ENCODE data around the gene NUBP2. TPM values are rescaled to one million over a fixed set of nuclear protein-coding genes. Genes with fewer than 3 reads are reported as not detected.

Gene NUBP2
- total RNA-seq, 1 experiment from 2014 or later: 89.2 TPM

GRCh38 chr16:1808691-1809090 is 25.9 kb downstream of the NUBP2 start (continued):
- no peak for TF ChIP-seq AR (CRISPR knock-in tag; IDR thresholded peaks at IDR 0.05)
- no peak for TF ChIP-seq IRF1 (CRISPR knock-in tag; IDR thresholded peaks at IDR 0.05)

- ATAC-seq (peak; percentile 98), DNase-seq (ENCODE audit: low spot score) (peak; percentile 83)
- ChIA-PET CTCF (interaction anchor here (0.9 kb wide), 1 partner anchor 86 kb away, joined by 3 read pairs; no protein-coding TSS in a partner anchor), POLR2A (no interaction called here)
- H3K4me3 Mint-ChIP-seq: no peak overlapping the region
- TF ChIP-seq MAX (CRISPR knock-in tag; IDR thresholded peaks at IDR 0.05) (peak; percentile 51; the same call in 1 of the 2 replicates), E2F5 (CRISPR knock-in tag; IDR thresholded peaks at IDR 0.05) (no peak), TP53 (CRISPR knock-in tag; IDR thresholded peaks at IDR 0.05) (no peak), SP1 (CRISPR knock-in tag; conservative IDR thresholded peaks at IDR 0.05) (0 out of 2 replicates have a peak, but pooled peaks have one; percentile 41), KAT7 (CRISPR knock-in tag; IDR thresholded peaks at IDR 0.05; ENCODE audit: borderline replicate concordance) (no peak), ATF1 (CRISPR knock-in tag; IDR thresholded peaks at IDR 0.05) (no peak), NR2C2 (CRISPR knock-in tag; IDR thresholded peaks at IDR 0.05) (no peak), ZNF416 (CRISPR knock-in tag; IDR thresholded peaks at IDR 0.05) (no peak), AR (CRISPR knock-in tag; IDR thresholded peaks at IDR 0.05) (no peak), ZNF281 (CRISPR knock-in tag; IDR thresholded peaks at IDR 0.05) (no peak)
- H3K27me3 Mint-ChIP-seq (ENCODE audit: low read depth): no peaks in the 10 kb centered on the region; the same call in 1 of the 2 replicates
- no peak overlapping the region for H3K27ac Mint-ChIP-seq
- no peaks in the 10 kb centered on the region for H3K4me1 Mint-ChIP-seq
- H3K9me3 Mint-ChIP-seq: peaks cover 4% of the 10 kb centered on the region; the same call in 1 of the 2 replicates
- H3K36me3 Mint-ChIP-seq: peaks cover 14% of the 10 kb centered on the region
Measured at GRCh38 chr16:1809281-1809801, 26.6 kb downstream of the NUBP2 start.

- peaks cover 14% of the 10 kb centered on the region for H3K36me3 Mint-ChIP-seq
- no peak overlapping the region; the same call in 1 of the 2 replicates for H3K27ac Mint-ChIP-seq
- CTCF ChIA-PET: interaction anchor here (0.9 kb wide), 1 partner anchor 87 kb away, joined by 3 read pairs; no protein-coding TSS in a partner anchor
- H3K9me3 Mint-ChIP-seq: peaks cover 4% of the 10 kb centered on the region; the same call in 1 of the 2 replicates
- H3K4me1 Mint-ChIP-seq: no peaks in the 10 kb centered on the region
- DNase-seq (ENCODE audit: low spot score): no peak
- H3K4me3 Mint-ChIP-seq: no peak overlapping the region
- ATAC-seq: no peak
- H3K27me3 Mint-ChIP-seq (ENCODE audit: low read depth): no peaks in the 10 kb centered on the region; the same call in 1 of the 2 replicates
- TF ChIP-seq HMGXB4 (CRISPR knock-in tag; IDR thresholded peaks at IDR 0.05): no peak
- TF ChIP-seq RORB (CRISPR knock-in tag; IDR thresholded peaks at IDR 0.05): no peak
- TF ChIP-seq ZNF671 (CRISPR knock-in tag; IDR thresholded peaks at IDR 0.05): no peak
- TF ChIP-seq ZNF121 (CRISPR knock-in tag; IDR thresholded peaks at IDR 0.05): no peak
- TF ChIP-seq ZBTB21 (CRISPR knock-in tag; IDR thresholded peaks at IDR 0.05; ENCODE audit: borderline replicate concordance): no peak
- no peak for TF ChIP-seq NR2C2 (CRISPR knock-in tag; IDR thresholded peaks at IDR 0.05)
- POLR2A ChIA-PET: no interaction called here
Measured at GRCh38 chr16:1810106-1810505, 27.3 kb downstream of the NUBP2 start.
